B cell (primary cell): ENCODE measurements around the gene FKBP8. TPM values are rescaled to one million over a fixed set of nuclear protein-coding genes. Genes with fewer than 3 reads are reported as not detected.

Source experiments
- ATAC-seq: fragments of 200-7000 bp; cut with Tn5 transposase; one replicate; pipeline ENCODE4 v1.10.0; 2021; ENCODE audit warnings: low read depth, mild to moderate bottlenecking, moderate number of reproducible peaks, moderate library complexity
- CTCF ChIA-PET: fragments of 350-600 bp; sonication (Branson Sonifier 250); formaldehyde crosslinking; loops from one replicate; lab custom pipeline; 2021; ENCODE audit warnings: antibody characterized with exemption, inconsistent platforms; lab: Charles Lee
- POLR2A ChIA-PET: fragments of 350-600 bp; sonication (Branson Sonifier 250); formaldehyde crosslinking; loops from one replicate; lab custom pipeline; 2021; ENCODE audit warnings: antibody characterized with exemption; lab: Charles Lee
- DNase-seq: peaks from one replicate; pipeline ENCODE4 v3.0.0; 2013
- H2AFZ ChIP-seq: 2 replicates; pipeline ENCODE4 v1.6.1; 2012; ENCODE audit warnings: mild to moderate bottlenecking, low read depth, low read length; ENCODE audit not compliant: insufficient read depth, poor library complexity, severe bottlenecking
- H3K27ac ChIP-seq, 2 donors: 1 replicate in 1 of 2; 2 replicates in 1 of 2; pipeline ENCODE4 v1.5.1; 2012 to 2013; ENCODE audit warnings: low read length in 2 of 2, mild to moderate bottlenecking in 2 of 2, moderate library complexity in 1 of 2
- H3K27me3 ChIP-seq, 4 experiments: fragments of 200-600 bp in 1 of 4; sonication (generic) in 1 of 4; replicated peaks in 1 of 4; 1 replicate in 2 of 4; 2 replicates in 2 of 4; pipeline versions ENCODE4 v1.6.1 to v1.7.0; 2013 to 2016; ENCODE audit warnings: low read length in 3 of 4, mild to moderate bottlenecking in 2 of 4, mixed read lengths in 1 of 4, moderate library complexity in 1 of 4; ENCODE audit not compliant: insufficient read depth in 4 of 4, control insufficient read depth in 3 of 4; ENCODE audit errors: control extremely low read depth in 1 of 4
- H3K36me3 ChIP-seq, 2 experiments: replicated peaks in 1 of 2; 1 replicate in 1 of 2; 2 replicates in 1 of 2; pipeline versions ENCODE4 v1.6.1 to v1.7.1; 2013; ENCODE audit warnings: low read length in 1 of 2; ENCODE audit not compliant: insufficient read depth in 2 of 2, control insufficient read depth in 1 of 2; ENCODE audit errors: control extremely low read depth in 1 of 2, extremely low read depth in 1 of 2
- H3K4me1 ChIP-seq, 2 donors: fragments of 200-600 bp in 1 of 2; sonication (generic) in 1 of 2; 1 replicate in 1 of 2; 2 replicates in 1 of 2; pipeline versions ENCODE4 v1.5.1 to v1.6.1; 2013 to 2017; ENCODE audit warnings: low read length in 2 of 2; ENCODE audit not compliant: control insufficient read depth in 2 of 2, insufficient read depth in 2 of 2
- H3K4me2 ChIP-seq: replicated peaks from 2 replicates; pipeline ENCODE3; 2012; ENCODE audit warnings: mild to moderate bottlenecking, low read depth, low read length; ENCODE audit not compliant: poor library complexity, severe bottlenecking
- H3K4me3 ChIP-seq, 5 experiments: fragments of 200-600 bp in 1 of 5; sonication (generic) in 1 of 5; 1 replicate in 3 of 5; 2 replicates in 2 of 5; pipeline versions ENCODE4 v1.5.1 to v1.7.0; 2011 to 2016; ENCODE audit warnings: low read length in 4 of 5, mild to moderate bottlenecking in 4 of 5, low read depth in 2 of 5, control low read depth in 1 of 5, moderate library complexity in 1 of 5; ENCODE audit not compliant: insufficient read depth in 1 of 5; ENCODE audit errors: control extremely low read depth in 1 of 5, extremely low read depth in 1 of 5
- H3K79me2 ChIP-seq: fragments of 200-600 bp; sonication (generic); one replicate; pipeline ENCODE4 v1.6.0; 2016; ENCODE audit warnings: low read length; ENCODE audit not compliant: control insufficient read depth, insufficient read depth
- H3K9ac ChIP-seq: fragments of 200-600 bp; sonication (generic); 2 replicates; pipeline ENCODE4 v1.6.1; 2017; ENCODE audit warnings: mild to moderate bottlenecking, low read length, moderate library complexity
- H3K9me3 ChIP-seq, 3 donors: one replicate each; pipeline versions ENCODE4 v1.6.1 to v1.7.1; 2013; ENCODE audit warnings: low read length in 2 of 3; ENCODE audit not compliant: control insufficient read depth in 2 of 3, insufficient read depth in 1 of 3; ENCODE audit errors: control extremely low read depth in 1 of 3
- H4K20me1 ChIP-seq: 2 replicates; pipeline ENCODE4 v1.6.0; 2012; ENCODE audit warnings: mild to moderate bottlenecking, low read length; ENCODE audit not compliant: insufficient read depth, control insufficient read depth, poor library complexity, severe bottlenecking
- H3K27ac Mint-ChIP-seq: one replicate; pipeline ENCODE4 v1.8.0; 2021; ENCODE audit warnings: mixed read lengths
- H3K27me3 Mint-ChIP-seq: one replicate; pipeline ENCODE4 v1.8.0; 2021; ENCODE audit warnings: mixed read lengths
- H3K4me1 Mint-ChIP-seq: one replicate; pipeline ENCODE4 v1.8.0; 2021; ENCODE audit warnings: mixed read lengths
- H3K4me3 Mint-ChIP-seq: one replicate; pipeline ENCODE4 v1.8.0; 2021; ENCODE audit warnings: mixed read lengths
- H3K9me3 Mint-ChIP-seq: one replicate; pipeline ENCODE4 v1.8.0; 2022; ENCODE audit warnings: mixed read lengths; ENCODE audit not compliant: insufficient read depth
- CTCF ChIP-seq: fragments of 200-600 bp; IDR thresholded peaks from one replicate; pipeline ENCODE4 v1.8.0; 2022; ENCODE audit warnings: antibody characterized with exemption, mild to moderate bottlenecking
- EZH2 ChIP-seq: IDR thresholded peaks from 2 replicates; pipeline ENCODE4 v1.6.1; 2012; ENCODE audit warnings: borderline replicate concordance, low read depth, mild to moderate bottlenecking, moderate library complexity, low read length; ENCODE audit not compliant: insufficient read depth, poor library complexity, severe bottlenecking
- WGBS: methylation state at CpG from one replicate; pipeline ENCODE4 v1.1.5; 2013; ENCODE audit warnings: missing lambda C conversion rate; ENCODE audit not compliant: insufficient coverage; 5-methylcytosine and 5-hydroxymethylcytosine counted together
- intact Hi-C: fragments of 100-400 bp; cut with micrococcal nuclease; formaldehyde crosslinking; loops from one replicate; pipeline ENCODE4 v1.10.0; 2022
- polyA plus RNA-seq: library from polyadenylated mRNA; depleted of rRNA; stranded (reverse); fragments of >200 nt; gene quantifications from 2 replicates; pipeline ENCODE4 v1.2.3, GENCODE V29; 2012
- total RNA-seq, 2 donors: library from RNA; stranded (reverse); fragments of 120-200 nt in 1 of 2; gene quantifications; 1 replicate in 1 of 2; 2 replicates in 1 of 2; pipeline versions ENCODE4 v1.2.3 to v1.2.4, GENCODE V29; 2013 to 2022

The FKBP8 gene
- total and polyA plus RNA-seq, 2 donors (not counting 1 experiment from before 2014, with no cell fraction given) = 148 to 163 TPM

GRCh38 chr19:18531485-18531884 is 11.9 kb downstream of the FKBP8 start:
- CTCF ChIA-PET = no interaction called here

GRCh38 chr19:18529782-18530181 is 13.6 kb downstream of the FKBP8 start:
- ChIA-PET POLR2A (interaction anchor here (0.5 to 0.6 kb wide), 2 partner anchors 13 to 101 kb away, joined by 5 to 9 read pairs; no protein-coding TSS in a partner anchor), CTCF (interaction anchor here (1.4 kb wide), 1 partner anchor 10 kb away, joined by 5 read pairs; no protein-coding TSS in a partner anchor)
- H3K9ac ChIP-seq = no peak overlapping the region
- H3K27ac ChIP-seq = no peak overlapping the region
- H4K20me1 ChIP-seq = no peaks in the 10 kb centered on the region
- Mint-ChIP-seq H3K4me1 (no peaks in the 10 kb centered on the region), H3K27ac (no peak overlapping the region), H3K9me3 (no peaks in the 10 kb centered on the region), H3K27me3 (no peaks in the 10 kb centered on the region), H3K4me3 (no peak overlapping the region)
- no peaks in the 10 kb centered on the region for H3K79me2 ChIP-seq
- TF ChIP-seq CTCF (no peak), EZH2 (no peak)
- intact Hi-C loops = no loop called here
- no peak overlapping the region for H3K4me3 ChIP-seq
- H3K27me3 ChIP-seq = no peaks in the 10 kb centered on the region
- H2AFZ ChIP-seq = no peak overlapping the region
- peaks cover 0 to 3% (median 0%) of the 10 kb centered on the region in 3 donors for H3K9me3 ChIP-seq
- H3K4me2 ChIP-seq = no peak overlapping the region
- WGBS = 90% methylated on average over 7 of the region's 7 CpGs
- peaks cover 3 to 15% of the 10 kb centered on the region in 2 experiments for H3K36me3 ChIP-seq
- DNase-seq (no peak), ATAC-seq (no peak)
- H3K4me1 ChIP-seq = no peaks in the 10 kb centered on the region

More at GRCh38 chr19:18531485-18531884, 11.9 kb downstream of the FKBP8 start:
- H3K9me3 Mint-ChIP-seq = no peaks in the 10 kb centered on the region
- POLR2A ChIA-PET = no interaction called here
- no peaks in the 10 kb centered on the region for H4K20me1 ChIP-seq
- H3K4me2 ChIP-seq = no peak overlapping the region
- peaks cover 6 to 27% of the 10 kb centered on the region in 2 experiments for H3K36me3 ChIP-seq
- H3K4me3 ChIP-seq = no peak overlapping the region
- no peak for ATAC-seq
- no peak overlapping the region for H3K4me3 Mint-ChIP-seq
- H3K27me3 Mint-ChIP-seq = no peaks in the 10 kb centered on the region
- H3K27ac ChIP-seq = no peak overlapping the region
- WGBS = 96% methylated on average over 4 of the region's 9 CpGs
- no peaks in the 10 kb centered on the region for H3K4me1 Mint-ChIP-seq
- intact Hi-C loops = no loop called here
- no peak overlapping the region for H3K27ac Mint-ChIP-seq
- no peaks in the 10 kb centered on the region for H3K27me3 ChIP-seq
- TF ChIP-seq CTCF (no peak), EZH2 (no peak)
- H2AFZ ChIP-seq = no peak overlapping the region
- no peak overlapping the region for H3K9ac ChIP-seq
- no peaks in the 10 kb centered on the region for H3K79me2 ChIP-seq
- DNase-seq = no peak
- H3K4me1 ChIP-seq = no peaks in the 10 kb centered on the region
- H3K9me3 ChIP-seq = peaks cover 0 to 3% (median 0%) of the 10 kb centered on the region in 3 donors
